GM10248 (cell line): ENCODE data around the gene TMEM134.

Experiments used
- CTCF ChIA-PET: fragments of 300-600 bp; sonication (Branson Sonifier 250); formaldehyde crosslinking; extraction: SDS; loops from one replicate; lab custom pipeline; 2021; ENCODE audit warnings: antibody characterized with exemption; lab: Yijun Ruan, JAX
- POLR2A ChIA-PET: fragments of 350-650 bp; sonication (Branson Sonifier 250); formaldehyde crosslinking; extraction: SDS; loops from one replicate; lab custom pipeline; 2020; ENCODE audit warnings: antibody characterized with exemption; lab: Yijun Ruan, JAX
- DNase-seq: peaks from one replicate; pipeline ENCODE4 v3.0.0; 2012; ENCODE audit errors: extremely low spot score
- CTCF ChIP-seq: IDR thresholded peaks from 2 replicates; pipeline ENCODE4 v1.5.1; 2012; ENCODE audit warnings: mild to moderate bottlenecking, low read depth; ENCODE audit errors: extremely low read depth, missing control alignments, control extremely low read depth

TMEM134 gene

GRCh38 chr11:67508486-67509121, 39.6 kb upstream of the TMEM134 start:
- ChIA-PET POLR2A (no interaction called here), CTCF (interaction anchor here (1.0 to 2.1 kb wide), 3 partner anchors 107 to 153 kb away, joined by 3 to 9 read pairs (median 3); partner anchors contain the start of gene PPP1CA)
- TF ChIP-seq CTCF = no peak

GRCh38 chr11:67507864-67508485, 38.9 kb upstream of the TMEM134 start, which contains the start of gene CDK2AP2:
CDK2AP2 (minus strand) TSS chr11:67508162; CDS start chr11:67508082, 80 bp downstream.
- ChIA-PET CTCF (interaction anchor here (1.0 to 2.1 kb wide), 5 partner anchors 107 to 152 kb away, joined by 3 to 9 read pairs (median 3); partner anchors contain the start of gene PPP1CA), POLR2A (no interaction called here)
- peak; percentile 99 for DNase-seq
- TF ChIP-seq CTCF = no peak

More at GRCh38 chr11:67508486-67509121, 39.6 kb upstream of the TMEM134 start:
- peak; percentile 99 for DNase-seq

- no peak for DNase-seq
- TF ChIP-seq CTCF = no peak
- ChIA-PET POLR2A (no interaction called here), CTCF (interaction anchor here (1.0 to 2.1 kb wide), 5 partner anchors 106 to 151 kb away, joined by 3 to 9 read pairs (median 3); partner anchors contain the start of gene PPP1CA)
These were observed 38.3 kb upstream of the TMEM134 start for GRCh38 chr11:67507242-67507863.

GRCh38 chr11:67506426-67507051, 37.5 kb upstream of the TMEM134 start:
- CTCF ChIA-PET = interaction anchor here (0.7 to 2.1 kb wide), 4 partner anchors 47 to 115 kb away, joined by 3 to 15 read pairs (median 6); partner anchors contain the start of genes PPP1CA and RAD9A
- POLR2A ChIA-PET = interaction anchor here (0.6 kb wide), 1 partner anchor 311 kb away, joined by 5 read pairs; no protein-coding TSS in a partner anchor
- TF ChIP-seq CTCF = no peak
- DNase-seq = no peak

GRCh38 chr11:67505605-67506396, 36.8 kb upstream of the TMEM134 start:
- ChIA-PET CTCF (interaction anchor here (0.7 to 1.7 kb wide), 19 partner anchors 13 to 154 kb away, joined by 3 to 15 read pairs (median 4); partner anchors contain the start of genes AIP, PPP1CA, PTPRCAP and RAD9A), POLR2A (interaction anchor here (0.5 kb wide), 1 partner anchor 63 kb away, joined by 4 read pairs; the partner anchor contains the start of gene CORO1B)
- peak; percentile 81 for DNase-seq
- peak; percentile 99 for TF ChIP-seq CTCF
